GM12801 (cell line): Measurements from ENCODE around the gene PLOD1.

ENCODE experiments used
- TF ChIP-seq, protein P1 (sequence below): IDR thresholded peaks from one replicate; pipeline ENCODE4 v1.5.1; 2011; ENCODE audit warnings: control low read depth; ENCODE audit not compliant: insufficient read length; ENCODE audit errors: extremely low read depth

Gene PLOD1

DNA sequence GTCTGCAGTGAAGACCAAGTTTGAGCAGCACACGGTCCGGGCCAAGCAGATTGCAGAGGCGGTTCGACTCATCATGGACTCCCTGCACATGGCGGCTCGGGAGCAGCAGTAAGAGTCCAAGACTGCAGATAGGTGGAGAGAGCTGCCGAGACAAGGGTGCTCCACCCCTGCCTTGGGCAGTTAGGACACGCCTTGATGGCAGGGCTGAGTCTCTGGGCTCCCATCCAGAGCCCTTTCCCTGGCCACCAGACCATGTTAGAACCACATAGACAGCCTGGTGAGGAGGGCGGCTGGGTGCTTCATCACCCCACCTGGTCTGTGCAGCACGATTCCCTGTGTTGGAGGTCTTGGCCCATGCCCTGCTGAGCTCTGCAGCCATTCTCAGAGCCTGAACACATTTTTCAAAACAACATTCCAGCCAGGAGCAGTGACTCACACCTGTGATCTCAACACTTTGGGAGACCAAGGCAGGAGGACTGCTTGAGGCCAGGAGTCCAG lies 67.5 kb downstream of the PLOD1 start:
- TF ChIP-seq, protein P1, sequence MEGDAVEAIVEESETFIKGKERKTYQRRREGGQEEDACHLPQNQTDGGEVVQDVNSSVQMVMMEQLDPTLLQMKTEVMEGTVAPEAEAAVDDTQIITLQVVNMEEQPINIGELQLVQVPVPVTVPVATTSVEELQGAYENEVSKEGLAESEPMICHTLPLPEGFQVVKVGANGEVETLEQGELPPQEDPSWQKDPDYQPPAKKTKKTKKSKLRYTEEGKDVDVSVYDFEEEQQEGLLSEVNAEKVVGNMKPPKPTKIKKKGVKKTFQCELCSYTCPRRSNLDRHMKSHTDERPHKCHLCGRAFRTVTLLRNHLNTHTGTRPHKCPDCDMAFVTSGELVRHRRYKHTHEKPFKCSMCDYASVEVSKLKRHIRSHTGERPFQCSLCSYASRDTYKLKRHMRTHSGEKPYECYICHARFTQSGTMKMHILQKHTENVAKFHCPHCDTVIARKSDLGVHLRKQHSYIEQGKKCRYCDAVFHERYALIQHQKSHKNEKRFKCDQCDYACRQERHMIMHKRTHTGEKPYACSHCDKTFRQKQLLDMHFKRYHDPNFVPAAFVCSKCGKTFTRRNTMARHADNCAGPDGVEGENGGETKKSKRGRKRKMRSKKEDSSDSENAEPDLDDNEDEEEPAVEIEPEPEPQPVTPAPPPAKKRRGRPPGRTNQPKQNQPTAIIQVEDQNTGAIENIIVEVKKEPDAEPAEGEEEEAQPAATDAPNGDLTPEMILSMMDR = no peak

- TF ChIP-seq, protein P1 = no peak
Measured at GRCh38 chr1:12003762-12004161, 69.2 kb downstream of the PLOD1 start.

- TF ChIP-seq, protein P1 = no peak
Measured at GRCh38 chr1:12005488-12006166, 71.1 kb downstream of the PLOD1 start.

GRCh38 chr1:12006167-12006921 lies 71.8 kb downstream of the PLOD1 start:
- TF ChIP-seq, protein P1 = no peak

DNA sequence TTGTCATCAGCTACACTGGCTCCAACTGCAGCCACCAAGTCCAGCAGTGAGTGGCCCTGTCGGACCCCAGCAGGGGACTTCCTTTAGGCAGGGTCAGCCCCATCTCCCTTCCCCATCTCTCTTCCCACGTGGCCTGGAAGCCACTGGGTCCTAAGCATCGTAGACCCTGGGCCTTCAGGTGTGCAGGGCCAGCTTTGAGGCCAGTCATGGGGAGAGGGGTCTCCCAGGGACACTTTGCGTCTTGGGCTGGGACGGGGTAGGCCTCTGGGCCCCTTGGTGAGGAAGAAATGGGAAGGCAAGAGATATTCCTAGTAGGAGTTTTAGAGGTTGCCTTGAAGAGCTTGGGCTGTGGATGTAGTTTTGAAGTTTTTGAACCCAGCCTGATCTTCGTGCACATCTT lies 72.7 kb downstream of the PLOD1 start:
- TF ChIP-seq, protein P1 = no peak

DNA sequence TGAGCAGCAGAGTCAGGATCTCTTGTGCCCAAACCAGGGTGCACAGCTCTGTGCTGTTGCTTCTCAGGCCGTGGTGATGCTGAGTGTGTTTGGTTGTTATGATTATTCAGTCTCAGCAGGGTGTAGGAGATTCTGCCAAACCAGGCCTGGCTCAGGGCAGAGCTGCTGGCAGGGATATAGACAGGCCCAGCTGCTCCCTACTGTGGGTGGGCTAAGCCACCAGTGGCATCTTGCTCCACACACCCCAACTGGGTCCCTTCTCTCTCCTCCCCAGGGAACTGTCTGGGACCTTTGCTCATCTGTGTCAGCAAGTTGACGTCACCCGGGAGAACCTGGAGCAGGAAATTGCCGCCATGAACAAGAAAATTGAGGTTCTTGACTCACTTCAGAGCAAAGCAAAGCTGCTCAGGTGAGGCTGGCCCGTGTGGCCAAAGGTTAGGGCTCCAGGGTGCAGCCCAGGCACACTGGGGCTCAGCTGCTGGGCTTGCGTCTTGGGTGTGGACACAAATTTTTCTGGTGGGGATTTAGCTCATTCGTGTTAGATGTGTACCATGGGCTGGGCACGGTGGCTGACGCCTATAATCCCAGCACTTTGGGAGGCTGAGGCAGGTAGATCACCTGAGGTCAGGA lies 74.9 kb downstream of the PLOD1 start:
- TF ChIP-seq, protein P1 = no peak
